Heart right ventricle (tissue), 16 donors: ENCODE measurements around the gene SERTAD3. TPM values are rescaled to one million over a fixed set of nuclear protein-coding genes. Genes with fewer than 3 reads are reported as not detected.

Experiments
- ATAC-seq, 8 donors: fragments of 200-7000 bp; cut with Tn5 transposase; one replicate each; pipeline ENCODE4 v1.9.1; 2020; ENCODE audit warnings: mild to moderate bottlenecking in 8 of 8, moderate library complexity in 8 of 8, moderate number of reproducible peaks in 1 of 8
- DNase-seq, 2 donors: peaks; one replicate each; pipeline ENCODE4 v3.0.0-alpha.2; 2020
- H3K27ac ChIP-seq, 10 donors: fragments of 200-600 bp; sonication (generic) in 2 of 10; one replicate each; pipeline versions ENCODE4 v1.5.0 to v1.8.0; 2020 to 2022; ENCODE audit warnings: mild to moderate bottlenecking in 3 of 10
- H3K27me3 ChIP-seq, 7 donors: fragments of 200-600 bp; one replicate each; pipeline ENCODE4 v1.8.0; 2021 to 2022; ENCODE audit warnings: mild to moderate bottlenecking in 2 of 7
- H3K36me3 ChIP-seq, 9 donors: fragments of 200-600 bp; sonication (generic) in 1 of 9; one replicate each; pipeline versions ENCODE4 v1.5.0 to v1.8.0; 2020 to 2022; ENCODE audit warnings: mild to moderate bottlenecking in 2 of 9
- H3K4me1 ChIP-seq, 9 donors: fragments of 200-600 bp; sonication (generic) in 1 of 9; one replicate each; pipeline versions ENCODE4 v1.5.0 to v1.8.0; 2020 to 2022; ENCODE audit warnings: mild to moderate bottlenecking in 4 of 9
- H3K4me3 ChIP-seq, 10 donors: fragments of 200-600 bp; sonication (generic) in 2 of 10; one replicate each; pipeline versions ENCODE4 v1.5.0 to v1.8.0; 2020 to 2022; ENCODE audit warnings: mild to moderate bottlenecking in 7 of 10, moderate library complexity in 2 of 10
- H3K9me3 ChIP-seq, 11 donors: fragments of 200-600 bp in 10 of 11; sonication (generic) in 2 of 11; one replicate each; pipeline versions ENCODE4 v1.5.0 to v1.8.0; 2013 to 2022; ENCODE audit warnings: mild to moderate bottlenecking in 2 of 11, control low read depth in 1 of 11, moderate library complexity in 1 of 11
- WGBS, 2 donors: extraction: QIAGEN DNeasy Blood & Tissue Kit; methylation state at CpG; one replicate each; pipeline ENCODE4 v1.1.7; 2013; ENCODE audit warnings: inconsistent platforms in 1 of 2; 5-methylcytosine and 5-hydroxymethylcytosine counted together
- intact Hi-C, 10 donors: fragments of 100-400 bp; cut with DNase I; formaldehyde crosslinking; loops; one replicate each; pipeline versions ENCODE4 v1.11.1 to v1.14.2; 2022
- polyA plus RNA-seq, 2 donors: library from polyadenylated mRNA; stranded (reverse); fragments of 200-250 nt; gene quantifications; one replicate each; pipeline ENCODE4 v1.2.3, GENCODE V29; 2013
- total RNA-seq, 10 donors: library from RNA; stranded (reverse); fragmentation: NEBNext Ultra II Directional in 3 of 10; extraction: Animal tissue kit (Norgen Biotek cat#: 25700) in 3 of 10; gene quantifications; one replicate each; pipeline versions ENCODE4 v1.2.1 to v1.2.4, GENCODE V29; 2021 to 2023
- TF ChIP-seq, protein P1 (sequence below), 9 donors: fragments of 200-600 bp; sonication (generic) in 2 of 9; IDR thresholded peaks; one replicate each; pipeline versions ENCODE4 v1.5.0 to v1.8.0; 2021 to 2022; ENCODE audit warnings: antibody characterized with exemption in 9 of 9, mild to moderate bottlenecking in 5 of 9, moderate library complexity in 1 of 9
- donor health status: Arrhythmogenic right ventricular cardiomyopathy.
- donor health status: ischemic (EF 13 %, LVEDD 7.1; RV severe dilation, severe dysfunction).
- donor health status: healthy with polysubstance abuse.
- donor health status: DM: no; HTN: yes; CAD: no.
- donor health status: DM: no; HTN: no; CAD: no.
- donor health status: ischemic (EF 25% LVEDD 6.9; RV normal size, moderate dysfunction).
- donor health status: ischemic (EF 25% LVEDD 5.7; RV mildly dilated, moderate dysfunction).
- donor health status: healthy.
- donor health status: DM: yes; HTN: yes; CAD: no.
- donor health status: Ischemic cardiomyopathy.
- donor health status: ischemic (EF 35%, LVEDD 5.7; RV mildly dilated, moderate dysfunction).
- donor health status: nonischemic (EF 11% LVEDD 7.7; RV severe dilation, severe dysfunction).
- donor health status: DM: yes; HTN: yes; CAD: no.
- donor health status: PGD.
- donor health status: ischemic (EF 29% LVEDD 5.4; RV normal size, mild dysfunction).
- donor health status: nonischemic (EF 23%, LVEDD 6.1; RV moderate dilation, normal function).

Gene SERTAD3
- total and polyA plus RNA-seq, 12 donors, result 19.4 to 37.5 (median 29.3) TPM

GRCh38 chr19:40449506-40449905 lies 5.4 kb upstream of the SERTAD3 start:
- intact Hi-C loops, result loop anchor here in 2 of 10 donors (10.0 kb wide), 1 partner anchor 105 kb away; the partner anchor contains the start of genes C19orf47 (in 2 of the 2) and PLD3 (in 2 of the 2)
- peaks cover 0 to 55% (median 14%) of the 10 kb centered on the region in 9 donors for H3K36me3 ChIP-seq
- no peak overlapping the region for H3K4me3 ChIP-seq
- TF ChIP-seq, protein P1, sequence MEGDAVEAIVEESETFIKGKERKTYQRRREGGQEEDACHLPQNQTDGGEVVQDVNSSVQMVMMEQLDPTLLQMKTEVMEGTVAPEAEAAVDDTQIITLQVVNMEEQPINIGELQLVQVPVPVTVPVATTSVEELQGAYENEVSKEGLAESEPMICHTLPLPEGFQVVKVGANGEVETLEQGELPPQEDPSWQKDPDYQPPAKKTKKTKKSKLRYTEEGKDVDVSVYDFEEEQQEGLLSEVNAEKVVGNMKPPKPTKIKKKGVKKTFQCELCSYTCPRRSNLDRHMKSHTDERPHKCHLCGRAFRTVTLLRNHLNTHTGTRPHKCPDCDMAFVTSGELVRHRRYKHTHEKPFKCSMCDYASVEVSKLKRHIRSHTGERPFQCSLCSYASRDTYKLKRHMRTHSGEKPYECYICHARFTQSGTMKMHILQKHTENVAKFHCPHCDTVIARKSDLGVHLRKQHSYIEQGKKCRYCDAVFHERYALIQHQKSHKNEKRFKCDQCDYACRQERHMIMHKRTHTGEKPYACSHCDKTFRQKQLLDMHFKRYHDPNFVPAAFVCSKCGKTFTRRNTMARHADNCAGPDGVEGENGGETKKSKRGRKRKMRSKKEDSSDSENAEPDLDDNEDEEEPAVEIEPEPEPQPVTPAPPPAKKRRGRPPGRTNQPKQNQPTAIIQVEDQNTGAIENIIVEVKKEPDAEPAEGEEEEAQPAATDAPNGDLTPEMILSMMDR (IDR thresholded peaks at IDR 0.05), result no peak
- no peak for ATAC-seq
- peaks cover 0 to 5% (median 0%) of the 10 kb centered on the region in 9 donors for H3K4me1 ChIP-seq
- no peak overlapping the region for H3K27ac ChIP-seq
- no peaks in the 10 kb centered on the region for H3K9me3 ChIP-seq
- WGBS, 2 donors, result 93 to 96% methylated on average over 4 of the region's 4 CpGs
- no peak for DNase-seq
- H3K27me3 ChIP-seq, result no peaks in the 10 kb centered on the region

DNA sequence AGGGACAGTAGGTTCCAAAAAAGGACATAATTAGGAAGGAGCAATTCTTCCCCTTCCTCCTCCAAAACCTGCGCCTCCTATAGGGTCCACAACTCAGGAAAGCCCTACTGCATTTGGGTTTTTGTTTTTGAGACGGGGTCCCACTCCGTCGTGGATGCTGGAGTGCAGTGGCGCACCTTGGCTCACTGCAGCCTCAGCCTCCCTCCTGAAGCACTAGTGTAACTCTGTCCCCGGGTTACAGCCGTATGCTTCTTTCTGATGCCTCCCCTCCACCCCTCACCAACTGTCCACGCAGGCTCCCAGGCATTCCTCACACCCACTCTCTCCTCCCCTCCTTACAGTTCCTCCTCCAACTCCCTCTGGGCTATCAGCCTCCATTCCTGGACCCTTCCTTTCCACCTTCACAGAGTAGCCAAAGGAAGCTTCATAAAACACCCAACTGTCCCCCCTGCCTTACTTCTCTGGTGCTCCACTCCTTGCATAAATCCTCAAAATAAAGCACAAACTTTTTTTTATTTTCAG lies 2.2 kb upstream of the SERTAD3 start:
- Histone ChIP-seq H3K27me3 (no peaks in the 10 kb centered on the region), H3K4me3 (no peak overlapping the region), H3K27ac (no peak overlapping the region), H3K9me3 (no peaks in the 10 kb centered on the region), H3K36me3 (peaks cover 0 to 56% (median 21%) of the 10 kb centered on the region in 9 donors), H3K4me1 (peaks cover 10 to 21% (median 16%) of the 10 kb centered on the region in 9 donors)
- TF ChIP-seq, protein P1 (IDR thresholded peaks at IDR 0.05), result no peak
- intact Hi-C loops, result loop anchor here in 2 of 10 donors (10.0 kb wide), 1 partner anchor 102 kb away; the partner anchor contains the start of genes C19orf47 (in 2 of the 2) and PLD3 (in 2 of the 2)
- ATAC-seq, result no peak
- no peak for DNase-seq
- 81 to 83% methylated on average over 8 of the region's 8 CpGs for WGBS, 2 donors

GRCh38 chr19:40445780-40446262 lies 1.7 kb upstream of the SERTAD3 start:
- no peak overlapping the region for H3K4me3 ChIP-seq

DNA sequence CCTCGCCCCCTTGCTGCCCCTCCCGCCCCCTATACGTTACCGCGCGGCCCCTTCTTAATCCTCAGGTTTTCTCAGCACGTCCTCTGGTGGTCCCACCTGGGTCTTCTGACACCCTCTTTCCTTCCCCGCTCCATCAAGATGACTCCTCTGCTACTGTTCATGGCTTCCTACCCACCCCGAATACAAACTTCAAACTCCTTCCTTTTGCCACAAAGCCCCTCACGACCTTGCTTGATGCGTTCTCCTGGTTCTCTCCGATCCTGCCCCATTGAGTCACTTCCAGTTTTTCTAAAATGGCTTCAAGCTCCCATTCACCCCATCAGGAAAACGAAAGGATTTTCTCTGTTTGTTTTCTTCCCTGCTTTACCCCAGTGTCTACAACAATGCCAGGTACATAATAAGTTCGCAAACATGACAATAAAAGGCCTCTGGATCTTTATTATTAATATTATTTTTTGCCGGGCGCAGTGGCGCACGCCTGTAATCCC lies 734 bp upstream of the SERTAD3 start:
- Histone ChIP-seq H3K4me3 (peak overlapping the region in 9 of 10 donors; percentile 70 to 96 (median 85)), H3K36me3 (peaks cover 0 to 58% (median 35%) of the 10 kb centered on the region in 9 donors), H3K4me1 (peaks cover 10 to 35% (median 27%) of the 10 kb centered on the region in 9 donors), H3K27ac (peak overlapping the region in 9 of 10 donors; percentile 95 to 100 (median 97)), H3K27me3 (no peaks in the 10 kb centered on the region), H3K9me3 (no peaks in the 10 kb centered on the region)
- ATAC-seq (no peak), DNase-seq (no peak)
- intact Hi-C loops, result loop anchor here in 6 of 10 donors (1.0 to 10.0 kb wide), 6 partner anchors 12 to 100 kb away; partner anchors contain the start of genes BLVRB (in 2 of the 6), C19orf47 (in 2 of the 6), PLD3 (in 2 of the 6) and SERTAD1 (in 1 of the 6)
- 20 to 22% methylated on average over 18 of the region's 18 CpGs for WGBS, 2 donors
- TF ChIP-seq, protein P1 (IDR thresholded peaks at IDR 0.05), result peak in 6 of 9 donors; percentile 13 to 51 (median 32)

More at GRCh38 chr19:40445780-40446262, 1.7 kb upstream of the SERTAD3 start:
- no peak for DNase-seq
- H3K36me3 ChIP-seq, result peaks cover 0 to 56% (median 26%) of the 10 kb centered on the region in 9 donors
- intact Hi-C loops, result loop anchor here in 3 of 10 donors (2.0 to 10.0 kb wide), 2 partner anchors 19 to 101 kb away; partner anchors contain the start of genes C19orf47 (in 2 of the 3), PLD3 (in 2 of the 3) and BLVRB (in 1 of the 3)
- H3K4me1 ChIP-seq, result peaks cover 10 to 26% (median 21%) of the 10 kb centered on the region in 9 donors
- 74 to 76% methylated on average over 9 of the region's 9 CpGs for WGBS, 2 donors
- no peaks in the 10 kb centered on the region for H3K9me3 ChIP-seq
- no peak for ATAC-seq
- H3K27ac ChIP-seq, result no peak overlapping the region
- TF ChIP-seq, protein P1 (IDR thresholded peaks at IDR 0.05), result no peak
- H3K27me3 ChIP-seq, result no peaks in the 10 kb centered on the region
